Activated T-cell treated with anti-CD3 and anti-CD28 coated beads, Interleukin-2, amount 50 U/mL, for 4 hours (primary cell): Measurements from ENCODE around the gene PTGDS. TPM values are rescaled to one million over a fixed set of nuclear protein-coding genes. Genes with fewer than 3 reads are reported as not detected.

ENCODE experiments used
- ATAC-seq, 2 donors: fragments of 200-7000 bp; cut with Tn5 transposase; one replicate each; pipeline ENCODE4 v1.10.0; 2021
- DNase-seq: peaks from one replicate; pipeline ENCODE4 v3.0.0-alpha.2; 2020
- H3K27me3 Mint-ChIP-seq: one replicate; pipeline ENCODE4 v1.8.0; 2021; ENCODE audit warnings: low read depth, mixed read lengths
- H3K36me3 Mint-ChIP-seq: one replicate; pipeline ENCODE4 v1.8.0; 2022; ENCODE audit warnings: mixed read lengths; ENCODE audit not compliant: insufficient read depth
- H3K4me1 Mint-ChIP-seq: one replicate; pipeline ENCODE4 v1.8.0; 2021; ENCODE audit warnings: low read depth, mixed read lengths
- H3K4me3 Mint-ChIP-seq: one replicate; pipeline ENCODE4 v1.8.0; 2021; ENCODE audit warnings: mild to moderate bottlenecking, moderate library complexity, mixed read lengths
- H3K9me3 Mint-ChIP-seq: one replicate; pipeline ENCODE4 v1.8.0; 2021; ENCODE audit warnings: mixed read lengths
- total RNA-seq, 3 donors: library from RNA; stranded (reverse); gene quantifications; one replicate each; pipeline ENCODE4 v1.2.1, GENCODE V29; 2021

Gene PTGDS
- total RNA-seq, 3 donors from 2014 or later: 0.30 to 0.51 TPM; not detected in 1

- ATAC-seq: no peak
- no peaks in the 10 kb centered on the region for H3K27me3 Mint-ChIP-seq
Observed at GRCh38 chr9:136951541-136952320, 25.6 kb upstream of the PTGDS start, which contains the start of gene LCN12. Gene LCN12, plus strand, starts transcription at chr9:136952273. Its CDS starts 55 bp downstream, at chr9:136952328.

DNA sequence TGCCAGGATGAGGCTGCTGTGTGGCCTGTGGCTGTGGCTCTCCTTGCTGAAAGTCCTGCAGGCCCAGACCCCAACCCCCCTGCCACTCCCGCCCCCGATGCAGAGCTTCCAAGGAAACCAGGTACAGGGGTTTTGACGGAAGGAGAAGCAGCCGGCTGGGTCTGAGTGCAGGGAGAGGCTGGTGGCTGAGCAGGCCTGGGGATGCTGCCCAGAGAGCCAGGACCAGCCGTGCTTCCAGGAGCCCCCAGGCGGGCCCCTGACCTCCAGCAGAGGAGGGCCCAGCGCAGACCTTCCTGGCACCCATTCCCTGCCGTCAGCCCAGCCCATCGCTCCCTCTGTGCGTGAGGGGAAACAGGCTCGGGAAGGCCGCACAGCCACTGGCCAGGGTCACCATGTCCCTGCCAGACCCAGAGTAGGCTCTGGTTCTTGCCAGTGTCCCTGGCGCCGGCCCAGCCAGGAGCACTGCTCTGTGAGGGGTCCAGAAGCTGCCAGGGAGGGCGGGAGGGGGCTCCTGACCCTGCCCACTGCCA, 24.9 kb upstream of the PTGDS start:
- DNase-seq: no peak
- Mint-ChIP-seq H3K4me1 (peaks cover 8% of the 10 kb centered on the region), H3K27me3 (no peaks in the 10 kb centered on the region), H3K4me3 (no peak overlapping the region), H3K9me3 (no peaks in the 10 kb centered on the region), H3K36me3 (no peaks in the 10 kb centered on the region)
- ATAC-seq: no peak

More at GRCh38 chr9:136951541-136952320, 25.6 kb upstream of the PTGDS start, which contains the start of gene LCN12:
- no peak for DNase-seq
- Mint-ChIP-seq H3K4me1 (peaks cover 8% of the 10 kb centered on the region), H3K4me3 (no peak within 1 kb of the TSS), H3K36me3 (no peaks in the 10 kb centered on the region), H3K9me3 (no peaks in the 10 kb centered on the region)

- no peaks in the 10 kb centered on the region for H3K27me3 Mint-ChIP-seq
- H3K9me3 Mint-ChIP-seq: no peaks in the 10 kb centered on the region
- ATAC-seq (no peak), DNase-seq (no peak)
- H3K36me3 Mint-ChIP-seq: no peaks in the 10 kb centered on the region
- no peak overlapping the region for H3K4me3 Mint-ChIP-seq
- H3K4me1 Mint-ChIP-seq: peaks cover 8% of the 10 kb centered on the region
Observed at GRCh38 chr9:136952876-136953770, 24.2 kb upstream of the PTGDS start.

DNA sequence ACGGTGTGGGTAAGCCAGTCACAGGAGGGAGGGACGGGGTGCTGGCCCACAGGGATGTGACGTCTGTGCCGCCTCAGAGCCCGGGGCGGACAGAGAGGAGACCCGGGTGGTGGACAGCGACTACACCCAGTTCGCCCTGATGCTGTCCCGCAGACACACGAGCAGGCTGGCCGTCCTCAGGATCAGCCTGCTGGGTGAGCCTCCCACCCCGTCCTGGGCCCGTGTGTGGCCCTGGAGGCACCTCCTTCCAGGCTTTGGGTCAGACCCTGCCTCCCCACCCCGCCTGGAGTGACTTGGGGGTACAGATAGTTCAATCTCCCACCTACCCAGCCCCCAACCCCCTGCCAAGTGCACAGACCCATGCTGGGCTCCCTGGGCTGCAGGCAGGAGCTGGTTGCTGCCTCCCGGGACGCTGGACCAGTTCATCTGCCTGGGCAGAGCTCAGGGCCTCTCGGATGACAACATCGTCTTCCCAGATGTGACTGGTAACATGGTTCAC, 23.5 kb upstream of the PTGDS start:
- Mint-ChIP-seq H3K36me3 (no peaks in the 10 kb centered on the region), H3K4me1 (peaks cover 8% of the 10 kb centered on the region), H3K27me3 (no peaks in the 10 kb centered on the region), H3K9me3 (no peaks in the 10 kb centered on the region), H3K4me3 (no peak overlapping the region)
- ATAC-seq: no peak
- DNase-seq: no peak

DNA sequence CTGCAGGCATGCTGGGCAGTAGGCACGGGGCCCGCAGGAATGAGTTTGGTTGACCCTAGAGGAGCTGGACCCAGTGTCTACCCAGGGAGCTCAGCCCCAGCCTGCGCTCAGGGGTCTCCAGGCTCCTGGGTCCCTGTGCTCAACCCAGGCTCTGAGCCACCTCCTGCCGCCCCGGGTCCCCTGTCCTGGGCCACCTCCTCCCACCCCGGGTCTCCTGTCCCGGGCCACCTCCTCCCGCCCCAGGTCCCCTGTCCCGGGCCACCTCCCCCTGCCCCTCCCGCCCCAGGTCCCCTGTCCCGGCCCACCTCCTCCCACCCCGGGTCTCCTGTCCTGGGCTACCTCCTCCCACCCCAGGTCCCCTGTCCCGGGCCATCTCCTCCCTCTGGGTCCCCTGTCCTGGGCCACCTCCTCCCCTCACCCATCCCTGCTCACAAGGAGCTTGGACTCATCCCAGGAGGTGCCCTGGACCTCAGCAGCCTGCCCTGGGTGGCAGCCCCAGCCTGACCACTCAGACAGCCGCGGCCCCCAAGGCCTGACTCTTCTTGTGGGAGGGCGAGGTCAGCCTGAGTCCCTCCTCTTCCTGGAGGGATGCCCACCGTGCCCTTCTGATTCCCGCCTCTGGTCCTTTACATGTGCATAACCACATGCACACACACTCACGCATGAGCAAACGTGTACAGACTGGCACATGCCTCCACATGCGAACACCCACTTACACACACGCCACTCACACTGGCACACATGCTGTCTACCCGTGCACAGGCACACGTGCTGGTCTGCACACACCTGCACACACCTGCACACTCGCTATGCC, 22.8 kb upstream of the PTGDS start:
- H3K4me3 Mint-ChIP-seq: no peak overlapping the region
- peaks cover 11% of the 10 kb centered on the region for H3K4me1 Mint-ChIP-seq
- ATAC-seq (no peak), DNase-seq (no peak)
- no peaks in the 10 kb centered on the region for H3K36me3 Mint-ChIP-seq
- H3K9me3 Mint-ChIP-seq: no peaks in the 10 kb centered on the region
- H3K27me3 Mint-ChIP-seq: no peaks in the 10 kb centered on the region

DNA sequence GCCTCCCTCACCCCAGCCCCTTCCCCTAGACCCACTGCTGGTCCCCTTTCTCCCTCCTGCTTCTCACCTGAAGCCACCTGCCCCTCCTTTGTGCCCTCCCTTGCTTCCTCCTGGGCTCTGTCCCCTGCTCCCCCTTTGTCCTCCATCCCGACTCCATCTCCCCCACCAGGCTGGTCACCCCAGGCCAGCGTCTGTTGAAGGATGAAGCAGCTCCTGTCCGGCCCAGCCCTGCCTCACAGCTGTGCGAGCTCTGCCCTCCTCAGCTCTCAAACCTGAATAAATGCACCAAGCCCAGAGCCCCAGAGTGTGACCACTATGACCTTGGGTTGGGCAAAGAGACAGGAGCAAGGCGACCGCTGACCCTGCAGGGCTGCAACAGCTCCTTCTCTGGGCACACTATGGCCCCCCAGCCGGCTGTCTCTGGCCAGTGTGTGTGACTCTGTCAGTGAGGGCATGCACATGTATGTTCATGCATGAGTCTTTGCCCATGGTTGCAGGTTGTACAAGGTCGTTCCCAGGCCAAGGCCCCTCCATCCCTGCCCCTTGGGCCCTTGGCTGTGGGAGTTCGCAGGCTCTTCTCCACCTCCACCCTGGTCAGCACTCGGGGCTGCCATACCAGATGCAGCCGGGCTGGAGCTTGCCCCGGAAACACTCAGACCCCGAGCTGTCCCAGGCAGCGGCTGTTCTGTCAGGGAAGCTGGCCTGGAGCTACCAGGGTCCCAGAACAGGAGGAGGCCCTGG, 21.9 kb upstream of the PTGDS start:
- H3K4me1 Mint-ChIP-seq: peaks cover 15% of the 10 kb centered on the region
- DNase-seq (no peak), ATAC-seq (no peak)
- H3K4me3 Mint-ChIP-seq: no peak overlapping the region
- no peaks in the 10 kb centered on the region for H3K27me3 Mint-ChIP-seq
- no peaks in the 10 kb centered on the region for H3K36me3 Mint-ChIP-seq
- no peaks in the 10 kb centered on the region for H3K9me3 Mint-ChIP-seq

DNA sequence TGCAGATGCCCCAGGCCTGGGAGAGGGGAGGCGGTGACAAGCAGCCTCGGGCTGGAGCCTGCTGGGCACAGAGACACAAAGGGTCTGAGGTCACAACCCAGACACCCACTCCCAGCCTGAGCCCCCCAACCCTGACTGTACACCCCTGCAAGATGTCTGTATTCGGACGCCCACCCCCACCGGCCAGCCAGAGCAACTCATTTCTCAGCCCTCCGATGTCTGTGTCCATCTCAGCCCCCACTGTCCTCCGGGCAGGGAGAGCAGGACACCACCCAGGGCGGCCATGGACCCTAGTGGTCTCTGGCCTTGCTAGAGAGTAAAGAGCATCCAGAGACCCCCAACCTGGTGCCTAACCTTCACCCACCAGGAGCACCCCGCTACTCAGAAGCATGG, 21.4 kb upstream of the PTGDS start:
- Mint-ChIP-seq H3K9me3 (no peaks in the 10 kb centered on the region), H3K27me3 (no peaks in the 10 kb centered on the region), H3K4me1 (peaks cover 19% of the 10 kb centered on the region), H3K36me3 (no peaks in the 10 kb centered on the region), H3K4me3 (no peak overlapping the region)
- no peak for ATAC-seq
- no peak for DNase-seq

DNA sequence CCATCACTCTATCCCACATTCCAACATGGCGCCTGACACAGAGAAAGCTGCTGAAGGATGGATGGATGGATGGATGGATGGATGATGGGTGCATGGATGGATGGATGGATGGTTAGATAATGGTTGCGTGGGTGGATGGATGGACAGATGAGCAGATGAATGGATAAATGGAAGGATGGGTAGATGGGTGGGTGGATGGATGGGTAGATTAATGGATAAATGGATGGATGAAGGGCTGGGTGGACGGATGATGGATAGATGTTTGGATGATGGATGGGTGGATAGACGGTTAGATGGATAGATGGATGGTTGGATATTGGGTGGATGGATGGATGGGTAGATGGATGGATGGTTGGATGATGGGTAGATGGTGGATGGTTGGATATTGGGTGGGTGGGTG, 20.7 kb upstream of the PTGDS start:
- Mint-ChIP-seq H3K27me3 (no peaks in the 10 kb centered on the region), H3K36me3 (no peaks in the 10 kb centered on the region), H3K4me1 (peaks cover 20% of the 10 kb centered on the region), H3K4me3 (no peak overlapping the region), H3K9me3 (no peaks in the 10 kb centered on the region)
- DNase-seq (no peak), ATAC-seq (no peak)

- H3K9me3 Mint-ChIP-seq: no peaks in the 10 kb centered on the region
- peaks cover 20% of the 10 kb centered on the region for H3K4me1 Mint-ChIP-seq
- H3K36me3 Mint-ChIP-seq: no peaks in the 10 kb centered on the region
- ATAC-seq (no peak), DNase-seq (no peak)
- no peak overlapping the region for H3K4me3 Mint-ChIP-seq
- no peaks in the 10 kb centered on the region for H3K27me3 Mint-ChIP-seq
Observed at GRCh38 chr9:136957461-136957860, 19.8 kb upstream of the PTGDS start.

GRCh38 chr9:136957901-136958300, 19.4 kb upstream of the PTGDS start:
- no peak for ATAC-seq
- H3K27me3 Mint-ChIP-seq: no peaks in the 10 kb centered on the region
- no peaks in the 10 kb centered on the region for H3K9me3 Mint-ChIP-seq
- H3K4me1 Mint-ChIP-seq: peaks cover 24% of the 10 kb centered on the region
- H3K4me3 Mint-ChIP-seq: no peak overlapping the region
- DNase-seq: no peak
- H3K36me3 Mint-ChIP-seq: no peaks in the 10 kb centered on the region

DNA sequence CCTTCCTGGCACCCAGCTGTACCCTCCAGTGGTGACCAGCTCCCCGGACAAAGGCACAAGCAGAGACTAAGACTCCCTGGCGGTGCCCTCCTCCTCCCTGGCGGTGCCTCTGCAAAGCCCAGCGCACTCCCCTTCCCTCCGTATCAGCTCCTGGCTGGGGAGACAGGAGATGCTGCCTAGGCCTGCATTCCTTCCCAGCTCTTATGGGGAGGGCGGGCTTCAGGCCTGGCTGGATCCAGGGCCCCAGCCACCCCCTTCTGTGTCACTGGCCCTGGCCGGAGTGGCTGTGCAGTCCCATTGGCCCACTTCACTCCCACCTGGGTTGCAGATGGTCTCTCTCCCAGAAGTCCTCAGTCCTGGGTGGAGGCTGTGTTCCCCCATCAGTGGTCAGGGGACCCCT, 18.8 kb upstream of the PTGDS start:
- H3K4me1 Mint-ChIP-seq: peaks cover 29% of the 10 kb centered on the region
- no peak for ATAC-seq

GRCh38 chr9:136958898-136959850, 18.1 kb upstream of the PTGDS start:
- H3K9me3 Mint-ChIP-seq: no peaks in the 10 kb centered on the region
- no peak for DNase-seq
- H3K4me3 Mint-ChIP-seq: no peak overlapping the region
- no peaks in the 10 kb centered on the region for H3K36me3 Mint-ChIP-seq
- no peaks in the 10 kb centered on the region for H3K27me3 Mint-ChIP-seq
- no peak for ATAC-seq
- H3K4me1 Mint-ChIP-seq: peaks cover 29% of the 10 kb centered on the region

More for the DNA sequence above, 18.8 kb upstream of the PTGDS start:
- no peaks in the 10 kb centered on the region for H3K9me3 Mint-ChIP-seq
- no peaks in the 10 kb centered on the region for H3K27me3 Mint-ChIP-seq
- H3K36me3 Mint-ChIP-seq: no peaks in the 10 kb centered on the region
- DNase-seq: no peak
- no peak overlapping the region for H3K4me3 Mint-ChIP-seq
